IPS-18c (cell line): ENCODE results near the gene GNG4.
"Not testable (repeated sequence)": the region's sequence is repeated elsewhere in the genome, so short reads cannot be mapped to it uniquely, and the experiment has no call there.

ENCODE experiments used
- H3K4me3 ChIP-seq: 2 replicates; pipeline ENCODE4 v1.7.0; 2013; ENCODE audit warnings: low read depth, mild to moderate bottlenecking, low read length, moderate library complexity; ENCODE audit not compliant: insufficient read depth
- H3K9me3 ChIP-seq: one replicate; pipeline ENCODE4 v1.6.1; 2013; ENCODE audit warnings: mild to moderate bottlenecking, low read length, moderate library complexity; ENCODE audit not compliant: control insufficient read depth, insufficient read depth

Gene GNG4

GRCh38 chr1:235637756-235638534 is 11.6 kb downstream of the GNG4 start:
- no peaks in the 10 kb centered on the region for H3K9me3 ChIP-seq
- no peak overlapping the region for H3K4me3 ChIP-seq

DNA sequence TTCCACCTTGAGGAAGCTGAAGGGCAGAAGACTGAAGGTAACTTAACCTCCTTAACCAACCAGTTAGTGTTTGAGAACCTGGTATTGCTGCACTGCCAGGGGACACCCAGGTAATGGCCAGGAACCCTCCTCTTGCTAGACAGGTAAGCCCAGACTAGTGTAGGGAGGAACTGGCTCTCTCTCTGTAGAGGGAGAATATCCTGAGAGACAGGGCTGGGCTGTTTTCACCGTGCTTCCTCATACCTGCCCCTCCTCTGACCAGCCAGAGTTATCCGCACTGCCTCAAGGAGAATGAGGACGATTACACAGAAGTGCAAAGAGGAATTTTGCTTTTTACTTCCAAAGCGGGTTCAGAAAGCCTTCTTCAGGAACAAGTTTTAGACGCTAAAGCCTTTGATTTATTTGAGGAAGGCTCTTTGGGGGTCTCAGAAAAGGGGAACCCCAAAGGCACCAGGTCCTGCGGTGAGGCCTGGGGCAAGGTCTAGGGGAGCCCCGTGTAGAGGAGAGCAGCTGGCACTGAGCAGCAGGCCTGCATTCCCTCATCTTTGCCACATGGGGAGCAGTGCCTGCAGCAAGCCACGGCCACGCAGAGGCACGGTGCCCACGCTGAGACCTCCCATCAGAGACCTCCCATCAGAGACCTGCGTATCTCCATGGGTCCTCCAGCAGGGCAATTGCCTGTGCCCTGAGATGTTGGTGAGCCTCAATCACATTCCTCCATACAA is 13.5 kb downstream of the GNG4 start:
- Histone ChIP-seq H3K9me3 (no peaks in the 10 kb centered on the region), H3K4me3 (no peak overlapping the region)

DNA sequence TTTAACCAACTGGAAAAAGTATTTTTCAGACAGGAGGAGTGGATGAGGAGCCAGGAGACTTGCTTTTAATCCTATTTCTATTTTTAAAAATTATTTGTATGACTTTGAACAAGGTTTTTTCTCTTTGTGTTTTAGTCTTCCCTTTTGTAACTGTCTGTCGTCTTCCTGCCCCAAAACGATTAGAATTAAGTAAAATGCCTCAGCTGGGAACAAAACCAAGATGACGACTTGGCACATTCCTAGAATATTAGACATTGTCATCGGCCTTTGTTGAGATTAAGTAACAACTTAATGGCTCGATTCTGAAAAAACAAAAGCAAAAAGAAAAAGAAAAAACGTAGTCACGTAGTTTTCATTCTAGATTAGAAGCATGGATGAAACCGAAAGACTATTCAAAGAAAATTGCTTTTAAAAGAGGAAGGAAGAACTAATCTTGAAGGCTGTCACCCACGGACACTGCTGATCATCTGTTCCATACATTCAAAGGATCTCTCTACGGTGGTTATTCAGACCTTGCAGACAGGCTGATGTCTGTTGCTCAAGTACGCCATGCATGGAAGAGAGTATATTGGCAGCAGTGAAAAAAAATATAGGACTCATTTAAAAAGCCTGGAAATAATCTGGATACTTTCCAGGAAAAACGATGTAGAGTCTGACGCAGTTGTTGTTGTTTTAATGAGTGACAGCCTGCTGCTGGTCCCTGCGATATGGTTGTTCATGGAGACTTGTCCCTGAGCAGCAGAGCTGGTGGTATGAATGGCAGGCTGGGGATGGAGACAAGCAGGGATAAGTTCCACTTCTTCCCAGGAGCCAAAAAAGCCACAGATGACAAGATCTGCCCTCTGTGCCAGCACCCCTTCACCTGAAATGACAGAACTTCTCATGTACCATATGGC is 16.8 kb downstream of the GNG4 start:
- no peaks in the 10 kb centered on the region for H3K9me3 ChIP-seq
- no peak overlapping the region for H3K4me3 ChIP-seq

DNA sequence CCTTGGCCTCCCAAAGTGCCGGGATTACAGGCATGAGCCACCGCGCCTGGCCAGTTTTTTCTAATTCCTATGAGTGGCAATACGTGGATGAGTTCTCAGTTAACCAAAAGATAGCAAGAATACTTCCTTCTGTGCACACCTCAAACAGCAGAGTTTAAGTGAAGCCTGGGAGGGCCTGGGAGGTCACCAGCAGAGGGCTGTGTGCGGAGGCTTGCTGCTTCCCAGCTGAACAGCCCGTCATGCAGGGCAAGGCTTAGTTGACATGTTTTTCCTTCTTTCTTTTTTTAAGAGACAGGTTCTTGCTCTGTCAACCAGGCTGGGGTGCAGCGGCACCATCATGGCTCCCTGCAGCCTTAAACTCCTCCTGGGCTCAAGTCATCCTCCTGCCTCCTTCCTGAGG is 17.8 kb downstream of the GNG4 start:
- no peaks in the 10 kb centered on the region for H3K9me3 ChIP-seq
- H3K4me3 ChIP-seq = no peak overlapping the region

GRCh38 chr1:235628316-235629005 is 21.1 kb downstream of the GNG4 start:
- Histone ChIP-seq H3K9me3 (no peaks in the 10 kb centered on the region), H3K4me3 (no peak overlapping the region)

DNA sequence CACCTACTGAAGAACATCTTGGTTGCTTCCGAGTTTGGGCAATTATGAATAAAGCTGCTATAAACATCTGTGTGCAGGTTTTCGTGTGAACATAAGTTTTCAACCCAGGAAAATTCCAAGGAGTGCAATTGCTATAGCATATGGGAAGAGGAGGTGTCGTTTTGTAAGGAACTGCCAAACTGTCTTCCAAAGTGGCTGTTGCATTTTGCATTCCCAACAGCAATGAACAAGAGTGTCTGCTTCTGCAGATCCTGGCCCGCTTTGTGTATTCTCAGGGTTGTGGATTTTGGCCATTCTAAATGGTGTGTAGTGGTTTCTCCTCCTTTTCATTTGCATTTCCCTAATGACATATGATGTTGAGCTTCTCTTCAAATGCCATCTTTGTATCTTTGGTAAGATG is 23.8 kb downstream of the GNG4 start:
- Histone ChIP-seq H3K9me3 (no peaks in the 10 kb centered on the region), H3K4me3 (no peak overlapping the region)

DNA sequence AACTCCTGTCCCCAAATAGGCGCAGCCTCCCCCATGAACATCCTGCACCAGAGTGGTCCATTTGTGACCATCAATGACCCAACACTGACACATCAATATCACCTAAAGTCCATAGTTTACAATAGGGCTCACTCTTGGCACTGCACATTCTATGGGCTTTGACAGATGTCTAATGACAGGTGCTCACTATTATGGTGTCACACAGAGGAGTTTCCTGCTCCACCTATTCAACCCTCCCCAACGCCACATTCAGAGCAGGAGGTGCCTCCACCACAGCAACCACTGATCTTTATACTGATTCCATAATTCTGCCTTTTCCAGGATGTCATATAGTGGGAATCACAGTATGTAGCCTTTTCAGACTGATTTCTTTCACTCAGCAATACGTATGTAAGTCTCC is 24.2 kb downstream of the GNG4 start:
- H3K9me3 ChIP-seq = no peaks in the 10 kb centered on the region
- no peak overlapping the region for H3K4me3 ChIP-seq

- Histone ChIP-seq H3K9me3 (no peaks in the 10 kb centered on the region), H3K4me3 (no peak overlapping the region)
These were observed 24.8 kb downstream of the GNG4 start for GRCh38 chr1:235624721-235625333.

DNA sequence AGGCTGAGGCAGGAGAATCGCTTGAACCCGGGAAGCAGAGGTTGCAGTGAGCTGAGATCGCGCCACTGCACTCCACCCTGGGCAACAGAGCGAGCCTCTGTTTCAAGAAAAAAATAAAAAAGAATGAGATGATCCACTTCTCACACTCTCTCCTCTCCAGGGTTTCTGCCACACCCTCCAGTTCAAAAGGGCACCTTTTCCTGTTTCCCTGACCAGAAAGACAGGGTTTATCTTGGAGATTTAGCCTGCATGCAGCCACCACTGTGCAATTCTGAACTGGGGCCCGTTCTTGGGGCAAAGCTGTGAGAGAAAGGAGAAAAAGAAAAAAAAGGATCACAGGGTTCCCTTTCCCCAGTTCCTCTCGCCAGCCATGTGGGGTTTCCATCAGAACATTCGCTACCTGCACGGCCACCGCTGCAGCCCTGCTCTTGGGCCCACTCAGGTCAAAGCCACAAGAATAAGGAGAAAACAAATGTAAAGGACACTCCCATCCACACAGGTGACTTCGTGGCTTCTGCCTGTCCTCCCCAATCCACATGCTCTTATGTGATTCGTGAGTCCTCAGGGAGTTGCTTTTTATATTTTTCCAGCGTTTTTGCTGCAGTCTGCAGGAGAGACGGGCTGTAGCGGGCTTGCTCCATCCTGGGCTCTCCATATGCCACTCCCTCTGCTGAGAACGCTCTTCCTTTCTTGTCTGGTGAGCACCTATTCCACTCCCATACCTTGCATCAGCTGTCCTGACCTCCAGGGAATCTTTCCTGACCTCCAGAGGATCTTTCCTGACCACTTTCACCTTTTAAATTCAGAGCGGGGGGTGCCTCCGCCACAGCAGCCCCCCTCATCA is 26.4 kb downstream of the GNG4 start:
- H3K9me3 ChIP-seq = no peaks in the 10 kb centered on the region
- H3K4me3 ChIP-seq = no peak overlapping the region

DNA sequence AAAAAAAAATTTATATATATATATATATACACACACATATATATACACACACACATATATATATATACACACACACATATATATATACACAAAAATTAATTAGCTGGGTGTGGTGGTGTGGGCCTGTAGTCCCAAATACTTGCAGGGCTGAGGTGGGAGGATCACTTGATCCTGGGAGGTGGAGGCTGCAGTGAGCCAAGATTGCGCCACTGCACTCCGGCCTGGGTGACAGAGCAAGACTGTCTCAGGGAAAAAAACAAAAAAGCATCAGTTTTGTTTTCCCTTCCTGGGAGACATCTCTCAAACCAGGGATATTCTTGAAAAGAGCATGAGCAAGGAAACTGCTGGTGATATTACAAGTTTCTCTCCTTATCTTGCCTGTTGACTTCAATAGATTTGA is 30.4 kb downstream of the GNG4 start:
- not testable (repeated sequence) for H3K9me3 ChIP-seq, H3K4me3 ChIP-seq

- H3K9me3 ChIP-seq = no peaks in the 10 kb centered on the region
- no peak overlapping the region for H3K4me3 ChIP-seq
These were observed 31.8 kb downstream of the GNG4 start for GRCh38 chr1:235617808-235618207.

DNA sequence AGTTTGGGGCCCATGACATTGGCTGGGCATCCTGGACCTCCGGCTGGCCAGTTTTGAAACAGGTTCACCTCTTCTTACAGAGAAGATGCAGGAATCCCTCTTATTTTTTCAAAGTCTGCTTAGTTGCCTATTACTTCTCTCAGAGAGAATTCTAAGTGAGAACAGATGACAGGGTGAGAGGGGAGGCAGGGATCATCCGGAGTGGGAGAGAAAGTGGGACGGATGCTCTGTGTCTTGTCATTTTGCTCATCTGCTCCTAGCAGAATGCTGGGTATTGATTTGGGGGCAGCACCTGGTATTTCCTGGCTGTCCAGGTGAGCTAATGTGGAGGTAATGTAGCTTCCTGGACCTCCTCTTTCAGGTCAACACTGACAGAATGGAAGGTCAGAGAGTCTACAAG is 32.4 kb downstream of the GNG4 start:
- Histone ChIP-seq H3K9me3 (no peaks in the 10 kb centered on the region), H3K4me3 (no peak overlapping the region)

DNA sequence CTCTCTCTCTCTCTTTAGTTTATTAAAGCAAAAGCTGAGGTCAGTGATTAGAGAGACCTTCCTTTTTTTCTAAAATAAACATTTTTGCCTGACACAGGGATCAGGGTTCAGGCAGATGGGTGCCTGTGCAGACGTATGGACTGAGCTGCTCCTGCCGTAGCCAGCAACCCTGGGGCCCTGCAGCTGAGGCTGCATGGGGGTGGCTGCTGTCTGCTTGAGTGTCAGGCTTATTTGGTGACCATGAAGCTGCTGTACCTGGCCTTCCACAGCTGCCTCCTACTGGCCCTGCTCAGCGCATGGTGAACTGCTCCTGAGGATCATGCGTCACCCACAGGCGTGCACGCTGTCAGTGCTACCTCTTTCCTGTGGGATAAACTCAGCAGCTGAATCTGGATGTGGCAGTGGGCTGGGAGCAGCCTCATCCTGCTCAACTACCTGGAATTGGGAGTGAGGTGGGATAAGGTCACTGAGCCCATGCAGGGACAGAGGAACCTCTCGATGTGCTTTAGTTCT is 35.1 kb downstream of the GNG4 start:
- Histone ChIP-seq H3K4me3 (no peak overlapping the region), H3K9me3 (no peaks in the 10 kb centered on the region)

DNA sequence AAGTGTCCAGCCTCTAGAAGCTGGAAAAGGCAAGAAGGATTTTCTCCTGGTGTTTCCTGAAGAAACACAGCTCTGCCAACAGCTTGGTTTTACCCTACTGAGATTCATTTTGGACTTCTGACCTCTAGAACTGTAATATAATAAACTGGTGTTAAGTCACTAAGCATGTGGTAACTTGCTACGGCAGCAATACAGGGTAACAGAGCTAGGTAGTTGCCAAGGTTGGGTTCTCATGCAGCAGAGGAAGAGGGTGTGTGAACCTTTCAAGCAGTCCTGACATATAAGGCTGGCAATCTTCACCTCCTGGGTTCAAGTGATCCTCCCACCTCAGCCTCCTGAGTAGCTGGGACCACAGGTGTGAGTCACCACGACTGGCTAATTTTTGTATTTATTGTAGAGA is 36.0 kb downstream of the GNG4 start:
- no peak overlapping the region for H3K4me3 ChIP-seq

GRCh38 chr1:235612761-235613160 is 36.8 kb downstream of the GNG4 start:
- H3K9me3 ChIP-seq = no peaks in the 10 kb centered on the region
- H3K4me3 ChIP-seq = no peak overlapping the region

More for the DNA sequence above, 36.0 kb downstream of the GNG4 start:
- H3K9me3 ChIP-seq = no peaks in the 10 kb centered on the region

DNA sequence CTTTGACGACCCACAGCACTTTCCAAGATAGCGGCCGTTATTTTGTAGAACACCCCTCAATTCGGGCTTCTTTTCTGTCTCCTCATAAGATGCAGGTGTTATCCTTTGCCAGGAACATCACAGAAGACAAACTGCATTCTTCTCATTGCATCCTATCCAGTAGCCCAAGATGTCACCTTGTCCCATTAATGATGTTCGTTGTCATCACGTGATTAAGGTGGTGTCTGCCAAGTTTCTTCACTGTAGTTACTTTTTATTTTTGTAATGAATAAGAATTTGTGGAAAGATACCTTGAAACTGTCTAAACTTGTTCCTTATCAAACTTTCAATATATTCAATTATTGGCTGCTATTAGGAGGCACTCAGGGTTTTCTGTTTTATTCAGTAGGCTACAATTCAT is 39.4 kb downstream of the GNG4 start:
- no peaks in the 10 kb centered on the region for H3K9me3 ChIP-seq
- no peak overlapping the region for H3K4me3 ChIP-seq
